Measurements from ENCODE around the gene TMEM263. TPM values are rescaled to one million over a fixed set of nuclear protein-coding genes. Genes with fewer than 3 reads are reported as not detected.

Gene TMEM263
- total and polyA plus RNA-seq, 9 of the 15 experiments (the other 6 are each of a cell fraction or from before 2014, with no cell fraction given), result 12.6 to 36.7 (median 24.4) TPM

- TF ChIP-seq ZFP1 (CRISPR knock-in tag; IDR thresholded peaks at IDR 0.05) (no peak), CAMTA2 (CRISPR knock-in tag; conservative IDR thresholded peaks at IDR 0.05) (no peak), ZNF239 (CRISPR knock-in tag; IDR thresholded peaks at IDR 0.05) (no peak), HSF4 (CRISPR knock-in tag; IDR thresholded peaks at IDR 0.05; ENCODE audit: borderline replicate concordance) (no peak), CXXC5 (CRISPR knock-in tag; IDR thresholded peaks at IDR 0.05) (no peak), ZNF384 (IDR thresholded peaks at IDR 0.05; ENCODE audit: low read depth, low read length) (0 out of 2 replicates have a peak, but pooled peaks have one; percentile 19), DDX20 (tag; IDR thresholded peaks at IDR 0.05; ENCODE audit: low read depth) (no peak), SRSF9 (IDR thresholded peaks at IDR 0.05; ENCODE audit: borderline replicate concordance, low read depth, low read length) (no peak), ZNF311 (CRISPR knock-in tag; IDR thresholded peaks at IDR 0.05) (no peak), MEIS2 (IDR thresholded peaks at IDR 0.05; ENCODE audit: partially characterized antibody) (no peak), MCM5 (IDR thresholded peaks at IDR 0.05; ENCODE audit: low read depth) (no peak), ZNF511 (CRISPR knock-in tag; IDR thresholded peaks at IDR 0.05) (no peak), C11orf30 (IDR thresholded peaks at IDR 0.05; ENCODE audit: low read depth) (peak; percentile 65), PURB (CRISPR knock-in tag; IDR thresholded peaks at IDR 0.05; ENCODE audit: low read depth) (no peak), NCOA2 (IDR thresholded peaks at IDR 0.05; ENCODE audit: partially characterized antibody in 2 of 2) (no peak), ID3 (CRISPR knock-in tag; IDR thresholded peaks at IDR 0.05) (no peak), ID3 (tag; IDR thresholded peaks at IDR 0.05) (peak; percentile 35; the same call in 1 of the 2 replicates), HNRNPL (IDR thresholded peaks at IDR 0.05; ENCODE audit: low read depth, low read length) (no peak), ZC3H11A (IDR thresholded peaks at IDR 0.05; ENCODE audit: low read depth, low read length) (no peak), ZNF644 (tag; IDR thresholded peaks at IDR 0.05; ENCODE audit: low read depth) (no peak), KAT8 (IDR thresholded peaks at IDR 0.05; ENCODE audit: low read depth) (no peak), MECOM (CRISPR knock-in tag; IDR thresholded peaks at IDR 0.05) (no peak), CTBP1 (IDR thresholded peaks at IDR 0.05; ENCODE audit: borderline replicate concordance) (no peak), XRCC4 (IDR thresholded peaks at IDR 0.05; ENCODE audit: extremely low read depth, insufficient read depth, insufficient read length) (no peak), CSDE1 (IDR thresholded peaks at IDR 0.05) (no peak), LARP7 (IDR thresholded peaks at IDR 0.05) (0 out of 2 replicates have a peak, but pooled peaks have one; percentile 43), KDM5B (IDR thresholded peaks at IDR 0.05; ENCODE audit: insufficient replicate concordance, low read depth, low read length) (no peak)
These were observed 988 bp upstream of the TMEM263 start (continued) for GRCh38 chr12:106954462-106955376.
